Fibroblast of lung (primary cell): ENCODE measurements around the gene LARP1.

Source experiments
- CTCF ChIP-seq, 2 donors: IDR thresholded peaks in 1 of 2; conservative IDR thresholded peaks in 1 of 2; 1 replicate in 1 of 2; 2 replicates in 1 of 2; pipeline ENCODE4 v1.5.1; 2011 to 2012; ENCODE audit warnings: low read length in 2 of 2, control low read depth in 1 of 2, inconsistent platforms in 1 of 2, low read depth in 1 of 2, mild to moderate bottlenecking in 1 of 2
- EZH2 ChIP-seq: IDR thresholded peaks from 2 replicates; pipeline ENCODE4 v1.5.1; 2012; ENCODE audit warnings: low read length, control low read depth, mild to moderate bottlenecking; ENCODE audit errors: missing control alignments

- TF ChIP-seq EZH2 (no peak), CTCF (conservative IDR thresholded peaks at IDR 0.05 in 1 of 2, IDR thresholded peaks at IDR 0.05 in 1 of 2; ENCODE audit: low read depth in 1 of 2, low read length in 2 of 2) (no peak)
These were observed 76.3 kb downstream of the LARP1 start for GRCh38 chr5:154831451-154831850.
